GM12892 (cell line): Measurements from ENCODE around the gene IFIT3.
"Not testable (repeated sequence)": the region's sequence is repeated elsewhere in the genome, so short reads cannot be mapped to it uniquely, and the experiment has no call there.

Source experiments
- DNase-seq: peaks from one replicate; pipeline ENCODE4 v3.0.0; 2011; ENCODE audit not compliant: insufficient read length
- FAIRE-seq: peaks from 2 replicates; lab custom pipeline; 2011; peaks lifted over from hg19 to GRCh38; lab: Jason Lieb, UNC
- POLR2A ChIP-seq: IDR thresholded peaks from 2 replicates; pipeline ENCODE4 v1.6.1; 2011; ENCODE audit warnings: low read depth, low read length, control low read depth
- POLR2AphosphoS5 ChIP-seq: IDR thresholded peaks from 2 replicates; pipeline ENCODE4 v1.6.1; 2011; ENCODE audit warnings: low read depth, low read length, control low read depth
- TAF1 ChIP-seq: IDR thresholded peaks from 2 replicates; pipeline ENCODE4 v1.6.1; 2011; ENCODE audit warnings: low read depth, mild to moderate bottlenecking, control low read depth, low read length, borderline replicate concordance

IFIT3 gene

DNA sequence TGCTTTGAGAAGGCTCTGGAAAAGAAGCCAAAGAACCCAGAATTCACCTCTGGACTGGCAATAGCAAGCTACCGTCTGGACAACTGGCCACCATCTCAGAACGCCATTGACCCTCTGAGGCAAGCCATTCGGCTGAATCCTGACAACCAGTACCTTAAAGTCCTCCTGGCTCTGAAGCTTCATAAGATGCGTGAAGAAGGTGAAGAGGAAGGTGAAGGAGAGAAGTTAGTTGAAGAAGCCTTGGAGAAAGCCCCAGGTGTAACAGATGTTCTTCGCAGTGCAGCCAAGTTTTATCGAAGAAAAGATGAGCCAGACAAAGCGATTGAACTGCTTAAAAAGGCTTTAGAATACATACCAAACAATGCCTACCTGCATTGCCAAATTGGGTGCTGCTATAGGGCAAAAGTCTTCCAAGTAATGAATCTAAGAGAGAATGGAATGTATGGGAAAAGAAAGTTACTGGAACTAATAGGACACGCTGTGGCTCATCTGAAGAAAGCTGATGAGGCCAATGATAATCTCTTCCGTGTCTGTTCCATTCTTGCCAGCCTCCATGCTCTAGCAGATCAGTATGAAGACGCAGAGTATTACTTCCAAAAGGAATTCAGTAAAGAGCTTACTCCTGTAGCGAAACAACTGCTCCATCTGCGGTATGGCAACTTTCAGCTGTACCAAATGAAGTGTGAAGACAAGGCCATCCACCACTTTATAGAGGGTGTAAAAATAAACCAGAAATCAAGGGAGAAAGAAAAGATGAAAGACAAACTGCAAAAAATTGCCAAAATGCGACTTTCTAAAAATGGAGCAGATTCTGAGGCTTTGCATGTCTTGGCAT is 21.1 kb upstream of the IFIT3 start:
- no peak for DNase-seq
- TF ChIP-seq TAF1 (no peak), POLR2A (no peak), POLR2AphosphoS5 (no peak)
- FAIRE-seq = no peak

DNA sequence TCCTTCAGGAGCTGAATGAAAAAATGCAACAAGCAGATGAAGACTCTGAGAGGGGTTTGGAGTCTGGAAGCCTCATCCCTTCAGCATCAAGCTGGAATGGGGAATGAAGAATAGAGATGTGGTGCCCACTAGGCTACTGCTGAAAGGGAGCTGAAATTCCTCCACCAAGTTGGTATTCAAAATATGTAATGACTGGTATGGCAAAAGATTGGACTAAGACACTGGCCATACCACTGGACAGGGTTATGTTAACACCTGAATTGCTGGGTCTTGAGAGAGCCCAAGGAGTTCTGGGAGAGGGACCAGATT is 20.6 kb upstream of the IFIT3 start:
- no peak for FAIRE-seq
- TF ChIP-seq TAF1 = no peak
- TF ChIP-seq POLR2AphosphoS5 = no peak
- TF ChIP-seq POLR2A = no peak

DNA sequence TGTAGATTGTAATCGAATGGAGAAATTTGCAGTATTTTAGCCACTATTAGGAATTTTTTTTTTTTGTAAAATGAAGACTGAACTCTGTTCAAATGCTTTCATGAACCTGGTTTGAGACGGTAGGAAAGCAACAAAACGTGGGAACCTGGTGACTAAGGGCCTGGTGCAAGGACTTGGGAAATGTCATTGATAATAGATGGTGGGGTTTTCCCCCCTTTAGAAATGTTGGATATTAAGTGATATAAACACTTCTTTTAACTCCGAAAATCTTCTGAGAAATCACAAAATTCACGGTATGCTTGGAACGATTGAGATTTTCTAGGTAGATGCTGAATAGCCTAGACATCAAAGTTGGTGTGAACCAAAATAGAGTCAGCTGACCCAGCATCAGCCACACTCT is 19.5 kb upstream of the IFIT3 start:
- no peak for DNase-seq
- TF ChIP-seq POLR2A = no peak
- no peak for TF ChIP-seq POLR2AphosphoS5
- TF ChIP-seq TAF1 = no peak
- FAIRE-seq = no peak

More for the DNA sequence above, 20.6 kb upstream of the IFIT3 start:
- no peak for DNase-seq

DNA sequence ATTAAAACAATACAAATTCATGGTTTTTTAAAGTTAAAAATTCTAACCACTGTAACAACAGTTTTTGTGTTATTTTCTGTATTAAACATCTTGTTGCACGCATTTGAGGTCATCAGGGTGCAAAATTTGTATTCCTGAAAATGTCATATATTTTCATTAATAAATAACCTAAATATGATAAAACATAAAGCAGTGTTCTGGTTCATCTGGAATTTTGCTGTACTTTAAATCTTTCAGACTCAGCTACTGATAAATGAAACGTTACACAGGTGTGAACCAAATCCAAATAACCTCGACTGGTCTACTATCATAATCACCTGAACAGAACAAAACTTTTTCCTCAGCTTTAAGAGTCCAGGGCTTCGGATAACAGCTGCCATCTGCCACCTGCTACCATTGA is 19.1 kb upstream of the IFIT3 start:
- no peak for TF ChIP-seq POLR2A
- TF ChIP-seq TAF1 = no peak
- TF ChIP-seq POLR2AphosphoS5 = no peak
- FAIRE-seq (no peak), DNase-seq (no peak)

DNA sequence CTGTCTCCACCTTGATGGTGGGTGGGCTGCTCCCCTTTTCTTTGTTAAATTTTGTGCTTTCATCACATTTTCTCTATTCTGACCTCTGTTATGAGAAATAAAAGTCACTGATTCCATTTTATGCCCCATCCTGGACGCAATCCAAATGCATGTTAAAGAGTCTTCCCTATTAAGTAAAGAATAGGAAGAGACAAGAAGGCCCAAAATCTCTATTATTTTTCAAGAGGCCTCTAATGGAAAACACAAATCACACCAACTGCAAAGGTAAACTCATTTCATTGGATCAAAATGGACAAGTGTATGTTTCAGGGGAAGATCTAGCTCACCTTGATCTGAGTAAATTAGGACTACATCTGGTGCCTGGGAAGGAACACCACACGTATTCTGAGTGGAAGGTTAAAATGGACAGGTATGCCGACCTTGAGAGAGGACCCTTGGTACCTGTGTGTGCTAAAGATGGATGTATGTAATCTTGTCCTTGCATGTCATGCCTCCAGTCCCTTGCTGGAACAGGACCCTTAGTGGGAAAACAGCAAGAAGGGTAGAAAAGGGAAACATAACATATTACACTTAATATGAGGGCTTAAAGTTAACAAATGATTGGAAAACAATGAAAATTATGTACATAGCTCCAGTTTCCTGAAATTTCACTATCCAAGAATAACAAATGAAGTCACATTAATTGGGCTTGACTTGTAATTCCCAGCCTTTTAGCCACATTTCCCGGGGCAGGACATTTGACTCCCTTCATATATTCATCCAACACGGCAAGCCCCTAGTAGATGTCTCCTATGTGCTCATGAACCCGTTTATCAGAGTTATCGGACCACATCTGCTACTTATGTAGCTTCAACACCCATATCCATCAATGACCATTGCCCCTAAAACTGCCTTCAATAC is 18.4 kb upstream of the IFIT3 start:
- no peak for TF ChIP-seq POLR2AphosphoS5
- TF ChIP-seq TAF1 = no peak
- no peak for TF ChIP-seq POLR2A
- no peak for DNase-seq
- FAIRE-seq = no peak

DNA sequence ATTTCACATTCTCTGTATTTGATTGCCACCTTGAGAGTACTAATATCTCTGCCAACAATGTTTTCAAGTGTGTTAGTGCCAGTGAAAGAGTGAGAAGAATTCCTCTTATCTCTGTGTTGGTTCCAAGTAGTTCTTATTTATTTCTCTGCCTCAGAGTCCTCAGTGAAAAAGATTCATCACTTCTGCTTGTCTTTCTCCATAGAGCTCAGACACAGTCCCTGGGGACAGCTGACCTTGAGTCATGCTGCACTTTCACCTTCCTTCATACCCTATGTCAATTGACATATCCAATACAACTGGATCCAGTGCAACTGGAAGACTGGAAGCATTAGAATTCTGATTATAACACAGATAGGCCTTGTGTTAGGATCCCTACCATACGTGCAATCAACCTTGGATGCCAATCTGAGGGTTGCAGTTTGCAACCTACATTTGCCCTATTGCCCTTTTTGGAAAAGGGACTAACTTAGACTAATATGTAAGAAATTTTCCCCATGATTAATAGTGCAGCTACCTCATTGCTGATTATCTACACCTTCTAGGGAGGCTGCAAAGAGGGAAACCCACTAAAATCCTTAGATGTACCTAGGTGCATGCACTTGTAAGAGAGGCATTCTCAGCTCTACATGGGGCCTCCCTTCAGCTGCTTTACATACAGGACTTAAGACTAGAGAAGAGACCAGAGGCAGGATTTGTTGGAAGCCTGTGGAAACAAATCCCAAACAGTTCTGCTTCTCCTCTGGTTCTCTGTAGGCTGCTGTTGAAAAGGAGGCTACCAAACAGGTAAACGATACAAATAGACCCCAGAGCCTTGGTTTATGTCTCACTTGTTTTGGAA is 17.5 kb upstream of the IFIT3 start:
- FAIRE-seq = no peak
- DNase-seq = no peak

DNA sequence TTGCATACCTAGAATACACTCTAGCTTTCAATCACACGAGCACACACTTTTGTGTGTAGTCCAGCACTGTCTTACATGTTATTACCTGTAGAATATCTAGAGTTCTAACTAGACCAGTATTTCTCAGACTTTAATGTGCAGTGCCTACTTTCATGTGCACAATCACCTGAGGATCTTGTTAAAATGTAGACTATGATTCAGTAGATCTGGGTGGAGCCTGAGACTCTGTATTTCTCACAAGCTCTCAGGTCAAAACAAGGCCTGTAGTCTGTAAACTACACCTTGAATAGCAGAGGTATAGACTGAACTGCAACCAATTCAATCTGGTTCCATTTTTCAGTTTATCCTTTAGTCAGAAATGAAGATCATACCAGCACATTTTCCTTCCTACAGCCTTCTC is 14.8 kb upstream of the IFIT3 start:
- no peak for DNase-seq
- TF ChIP-seq POLR2A (no peak), POLR2AphosphoS5 (no peak), TAF1 (no peak)
- no peak for FAIRE-seq

More for the DNA sequence above, 17.5 kb upstream of the IFIT3 start:
- no peak for TF ChIP-seq POLR2A
- no peak for TF ChIP-seq POLR2AphosphoS5
- no peak for TF ChIP-seq TAF1

DNA sequence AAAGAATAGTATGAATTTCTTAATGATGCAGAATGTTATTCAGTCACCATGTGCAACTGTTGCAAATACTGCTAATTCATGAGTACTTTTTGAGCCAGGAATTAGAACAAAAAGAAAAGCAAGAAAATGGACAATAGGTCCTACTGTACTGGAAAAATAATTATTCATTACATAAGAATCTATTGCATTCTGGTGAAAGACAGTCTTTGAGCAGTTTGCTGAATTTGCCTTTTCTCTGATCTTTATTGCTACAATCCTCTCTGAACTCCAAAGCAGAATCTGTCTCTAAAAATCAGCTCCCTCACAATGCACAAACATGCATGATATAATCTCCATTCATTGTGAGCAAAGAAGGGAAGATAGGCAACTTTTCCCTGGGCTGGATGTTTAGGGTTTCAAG is 13.1 kb upstream of the IFIT3 start:
- DNase-seq (no peak), FAIRE-seq (no peak)
- TF ChIP-seq TAF1 (no peak), POLR2AphosphoS5 (no peak), POLR2A (no peak)

DNA sequence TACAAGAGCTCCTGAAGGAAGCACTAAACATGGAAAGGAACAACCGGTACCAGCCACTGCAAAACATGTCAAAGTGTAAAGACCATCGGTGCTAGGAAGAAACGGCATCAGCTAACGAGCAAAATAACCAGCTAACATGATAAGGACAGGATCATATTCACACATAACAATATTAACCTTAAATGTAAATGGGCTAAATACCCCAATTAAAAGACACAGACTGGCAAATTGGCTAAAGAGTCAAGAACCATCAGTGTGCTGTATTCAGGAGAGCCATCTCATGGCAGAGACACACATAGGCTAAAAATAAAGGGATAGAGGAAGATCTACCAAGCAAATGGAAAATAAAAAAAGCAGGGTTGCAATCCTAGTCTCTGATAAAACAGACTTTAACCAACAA is 9.8 kb upstream of the IFIT3 start:
- not testable (repeated sequence) for DNase-seq, FAIRE-seq

DNA sequence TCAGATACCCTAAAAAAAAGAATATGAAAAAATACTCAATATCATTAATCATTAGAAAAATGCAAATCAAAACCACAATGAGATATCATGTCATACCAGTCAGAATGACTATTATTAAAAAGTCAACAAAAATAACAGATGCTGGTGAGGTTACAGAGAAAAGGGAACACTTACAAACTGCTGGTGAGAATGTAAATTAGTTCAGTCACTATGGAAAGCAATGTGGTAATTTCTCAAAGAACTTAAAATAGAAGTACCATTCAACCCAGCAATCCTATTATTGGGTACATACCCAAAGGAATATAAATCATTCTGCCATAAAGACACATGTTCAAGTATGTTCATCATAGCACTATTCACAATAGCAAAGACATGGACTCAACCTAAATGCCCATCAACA is 2.7 kb upstream of the IFIT3 start:
- not testable (repeated sequence) for DNase-seq, FAIRE-seq

DNA sequence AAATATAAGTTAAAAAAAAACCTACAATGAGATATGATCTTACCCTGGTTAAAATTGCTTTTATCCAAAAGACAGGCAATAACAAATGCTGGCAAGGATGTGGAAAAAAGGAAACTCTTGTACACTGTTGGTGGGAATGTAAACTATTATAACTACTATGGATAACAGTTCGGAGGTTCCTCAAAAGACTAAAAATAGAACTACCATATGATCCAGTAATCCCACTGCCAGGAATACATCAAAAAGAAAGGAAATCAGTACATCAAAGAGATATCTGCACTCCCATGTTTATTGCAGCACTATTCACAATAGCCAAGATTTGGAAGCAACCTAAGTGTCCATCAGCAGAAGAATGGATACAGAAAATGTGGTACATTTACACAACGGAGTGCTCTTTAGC is 1.9 kb upstream of the IFIT3 start:
- DNase-seq, FAIRE-seq: not testable (repeated sequence)
